Keratinocyte (primary cell): ENCODE measurements around the gene SKAP1. TPM values are rescaled to one million over a fixed set of nuclear protein-coding genes. Genes with fewer than 3 reads are reported as not detected.

Experiments used
- DNase-seq: peaks from one replicate; pipeline ENCODE4 v3.0.0-alpha.2; 2011; ENCODE audit warnings: low read depth, missing footprints, low spot score
- FAIRE-seq: peaks from 2 replicates; lab custom pipeline; 2011; peaks lifted over from hg19 to GRCh38; lab: Jason Lieb, UNC
- H2AFZ ChIP-seq: 2 replicates; pipeline ENCODE4 v1.6.0; 2012; ENCODE audit warnings: low read length, control low read depth, inconsistent platforms; ENCODE audit not compliant: control insufficient read depth
- H3K27ac ChIP-seq: 2 replicates; pipeline ENCODE4 v1.5.1; 2011; ENCODE audit warnings: low read length; ENCODE audit not compliant: control insufficient read depth, insufficient read depth
- H3K27me3 ChIP-seq: 3 replicates; pipeline ENCODE4 v1.6.0; 2011; ENCODE audit warnings: low read length; ENCODE audit not compliant: control insufficient read depth, insufficient read depth; ENCODE audit errors: extremely low read depth
- H3K36me3 ChIP-seq, 2 experiments: 2 replicates in 1 of 2; 3 replicates in 1 of 2; pipeline ENCODE4 v1.5.1; 2011; ENCODE audit warnings: low read length in 2 of 2, mild to moderate bottlenecking in 1 of 2; ENCODE audit not compliant: control insufficient read depth in 2 of 2, insufficient read depth in 2 of 2; ENCODE audit errors: extremely low read depth in 1 of 2
- H3K4me1 ChIP-seq: 3 replicates; pipeline ENCODE4 v1.5.1; 2011; ENCODE audit warnings: low read length; ENCODE audit not compliant: control insufficient read depth, insufficient read depth; ENCODE audit errors: extremely low read depth
- H3K4me2 ChIP-seq: 3 replicates; pipeline ENCODE4 v1.6.0; 2011; ENCODE audit warnings: low read depth, low read length; ENCODE audit not compliant: control insufficient read depth, insufficient read depth; ENCODE audit errors: extremely low read depth
- H3K4me3 ChIP-seq, 3 experiments: fragments of 200-600 bp in 1 of 3; sonication (generic) in 1 of 3; 2 replicates in 2 of 3; 3 replicates in 1 of 3; pipeline ENCODE4 v1.5.1; 2011 to 2016; ENCODE audit warnings: low read length in 3 of 3, mild to moderate bottlenecking in 3 of 3, control low read depth in 2 of 3, inconsistent platforms in 1 of 3, low read depth in 1 of 3, mixed read lengths in 1 of 3, mixed run types in 1 of 3, moderate library complexity in 1 of 3; ENCODE audit not compliant: control insufficient read depth in 2 of 3, insufficient read depth in 2 of 3; ENCODE audit errors: extremely low read depth in 1 of 3
- H3K79me2 ChIP-seq: 2 replicates; pipeline ENCODE4 v1.6.0; 2012; ENCODE audit warnings: low read length; ENCODE audit not compliant: control insufficient read depth, insufficient read depth
- H3K9ac ChIP-seq: 3 replicates; pipeline ENCODE4 v1.6.0; 2011; ENCODE audit warnings: low read length; ENCODE audit not compliant: control insufficient read depth, insufficient read depth; ENCODE audit errors: extremely low read depth
- H3K9me1 ChIP-seq: 3 replicates; pipeline ENCODE4 v1.6.0; 2011; ENCODE audit warnings: low read length; ENCODE audit not compliant: control insufficient read depth, insufficient read depth; ENCODE audit errors: extremely low read depth
- H3K9me3 ChIP-seq: 2 replicates; pipeline ENCODE4 v1.5.1; 2012; ENCODE audit warnings: low read depth, low read length; ENCODE audit not compliant: control insufficient read depth
- H4K20me1 ChIP-seq: 3 replicates; pipeline ENCODE4 v1.6.0; 2011; ENCODE audit warnings: low read length; ENCODE audit not compliant: control insufficient read depth, insufficient read depth; ENCODE audit errors: extremely low read depth
- CTCF ChIP-seq, 3 experiments: IDR thresholded peaks in 1 of 3; conservative IDR thresholded peaks in 1 of 3; optimal IDR thresholded peaks in 1 of 3; 2 replicates in 2 of 3; 3 replicates in 1 of 3; pipeline versions ENCODE3 to v1.5.1; 2011; ENCODE audit warnings: low read length in 3 of 3, mild to moderate bottlenecking in 3 of 3, moderate library complexity in 2 of 3, control low read depth in 1 of 3, inconsistent platforms in 1 of 3; ENCODE audit not compliant: insufficient read depth in 2 of 3; ENCODE audit errors: extremely low read depth in 1 of 3
- EZH2 ChIP-seq: IDR thresholded peaks from one replicate; pipeline ENCODE4 v1.6.1; 2012; ENCODE audit warnings: inconsistent platforms, mild to moderate bottlenecking, low read length, moderate library complexity
- dilution Hi-C: fragments of 300-500 bp; cut with MboI; formaldehyde crosslinking; loops from one replicate; pipeline ENCODE4 v1.7.0; 2020; ENCODE audit warnings: low sequenced_read_pairs; ENCODE audit not compliant: extremely low pct_ligation_motif_present
- polyA plus RNA-seq, 5 experiments: library from polyadenylated mRNA; depleted of rRNA in 3 of 5; stranded (reverse) in 3 of 5; stranded (forward) in 1 of 5; unstranded in 1 of 5; fragments of >200 nt; gene quantifications; 1 replicate in 1 of 5; 2 replicates in 3 of 5; 3 replicates in 1 of 5; pipeline versions ENCODE4 v1.2.1 to v1.2.3, GENCODE V29; 2011 to 2012; ENCODE audit warnings: missing spikeins in 2 of 5, low read depth in 1 of 5, low replicate concordance in 1 of 5

The SKAP1 gene
- polyA plus RNA-seq, 1 donor (not counting 4 experiments of a cell fraction or from before 2014, with no cell fraction given), result not detected

GRCh38 chr17:48262982-48263730, 166.9 kb downstream of the SKAP1 start:
- Histone ChIP-seq H3K27ac (no peak overlapping the region), H3K9ac (no peak overlapping the region), H3K4me3 (no peak overlapping the region), H3K27me3 (no peaks in the 10 kb centered on the region), H3K4me2 (no peak overlapping the region), H3K9me3 (no peaks in the 10 kb centered on the region), H3K9me1 (no peaks in the 10 kb centered on the region), H2AFZ (no peak overlapping the region), H3K4me1 (peaks cover 5% of the 10 kb centered on the region), H3K36me3 (no peaks in the 10 kb centered on the region), H4K20me1 (no peaks in the 10 kb centered on the region), H3K79me2 (no peaks in the 10 kb centered on the region)
- FAIRE-seq (no peak), DNase-seq (no peak)
- TF ChIP-seq CTCF (optimal IDR thresholded peaks at IDR 0.05 in 1 of 3, IDR thresholded peaks at IDR 0.05 in 1 of 3, conservative IDR thresholded peaks at IDR 0.05 in 1 of 3; ENCODE audit: extremely low read depth in 1 of 3, insufficient read depth in 2 of 3, low read length in 3 of 3) (peak in 2 of 3 experiments; percentile 24 to 33), EZH2 (no peak)
- dilution Hi-C loops, result no loop called here

- H3K27ac ChIP-seq, result no peak overlapping the region
- H4K20me1 ChIP-seq, result no peaks in the 10 kb centered on the region
- no peaks in the 10 kb centered on the region for H3K36me3 ChIP-seq
- dilution Hi-C loops, result no loop called here
- no peaks in the 10 kb centered on the region for H3K27me3 ChIP-seq
- H3K9me1 ChIP-seq, result no peaks in the 10 kb centered on the region
- no peak overlapping the region for H3K4me2 ChIP-seq
- FAIRE-seq (no peak), DNase-seq (no peak)
- no peaks in the 10 kb centered on the region for H3K9me3 ChIP-seq
- peak; percentile 57 to 71 (median 62) for TF ChIP-seq CTCF (optimal IDR thresholded peaks at IDR 0.05 in 1 of 3, IDR thresholded peaks at IDR 0.05 in 1 of 3, conservative IDR thresholded peaks at IDR 0.05 in 1 of 3; ENCODE audit: extremely low read depth in 1 of 3, insufficient read depth in 2 of 3, low read length in 3 of 3)
- no peak for TF ChIP-seq EZH2
- H3K4me1 ChIP-seq, result peaks cover 5% of the 10 kb centered on the region
- H3K4me3 ChIP-seq, result no peak overlapping the region
- H2AFZ ChIP-seq, result no peak overlapping the region
- H3K9ac ChIP-seq, result no peak overlapping the region
- no peaks in the 10 kb centered on the region for H3K79me2 ChIP-seq
These were observed 168.6 kb downstream of the SKAP1 start for GRCh38 chr17:48261297-48261880.
